B cell (primary cell): ENCODE measurements around the gene PLEK2. TPM values are rescaled to one million over a fixed set of nuclear protein-coding genes. Genes with fewer than 3 reads are reported as not detected.

Source experiments
- ATAC-seq: fragments of 200-7000 bp; cut with Tn5 transposase; one replicate; pipeline ENCODE4 v1.10.0; 2021; ENCODE audit warnings: low read depth, mild to moderate bottlenecking, moderate number of reproducible peaks, moderate library complexity
- CTCF ChIA-PET: fragments of 350-600 bp; sonication (Branson Sonifier 250); formaldehyde crosslinking; loops from one replicate; lab custom pipeline; 2021; ENCODE audit warnings: antibody characterized with exemption, inconsistent platforms; lab: Charles Lee
- POLR2A ChIA-PET: fragments of 350-600 bp; sonication (Branson Sonifier 250); formaldehyde crosslinking; loops from one replicate; lab custom pipeline; 2021; ENCODE audit warnings: antibody characterized with exemption; lab: Charles Lee
- DNase-seq: peaks from one replicate; pipeline ENCODE4 v3.0.0; 2013
- H2AFZ ChIP-seq: 2 replicates; pipeline ENCODE4 v1.6.1; 2012; ENCODE audit warnings: mild to moderate bottlenecking, low read depth, low read length; ENCODE audit not compliant: insufficient read depth, poor library complexity, severe bottlenecking
- H3K27ac ChIP-seq, 2 donors: 1 replicate in 1 of 2; 2 replicates in 1 of 2; pipeline ENCODE4 v1.5.1; 2012 to 2013; ENCODE audit warnings: low read length in 2 of 2, mild to moderate bottlenecking in 2 of 2, moderate library complexity in 1 of 2
- H3K27me3 ChIP-seq, 4 experiments: fragments of 200-600 bp in 1 of 4; sonication (generic) in 1 of 4; replicated peaks in 1 of 4; 1 replicate in 2 of 4; 2 replicates in 2 of 4; pipeline versions ENCODE4 v1.6.1 to v1.7.0; 2013 to 2016; ENCODE audit warnings: low read length in 3 of 4, mild to moderate bottlenecking in 2 of 4, mixed read lengths in 1 of 4, moderate library complexity in 1 of 4; ENCODE audit not compliant: insufficient read depth in 4 of 4, control insufficient read depth in 3 of 4; ENCODE audit errors: control extremely low read depth in 1 of 4
- H3K36me3 ChIP-seq, 2 experiments: replicated peaks in 1 of 2; 1 replicate in 1 of 2; 2 replicates in 1 of 2; pipeline versions ENCODE4 v1.6.1 to v1.7.1; 2013; ENCODE audit warnings: low read length in 1 of 2; ENCODE audit not compliant: insufficient read depth in 2 of 2, control insufficient read depth in 1 of 2; ENCODE audit errors: control extremely low read depth in 1 of 2, extremely low read depth in 1 of 2
- H3K4me1 ChIP-seq, 2 donors: fragments of 200-600 bp in 1 of 2; sonication (generic) in 1 of 2; 1 replicate in 1 of 2; 2 replicates in 1 of 2; pipeline versions ENCODE4 v1.5.1 to v1.6.1; 2013 to 2017; ENCODE audit warnings: low read length in 2 of 2; ENCODE audit not compliant: control insufficient read depth in 2 of 2, insufficient read depth in 2 of 2
- H3K4me2 ChIP-seq: replicated peaks from 2 replicates; pipeline ENCODE3; 2012; ENCODE audit warnings: mild to moderate bottlenecking, low read depth, low read length; ENCODE audit not compliant: poor library complexity, severe bottlenecking
- H3K4me3 ChIP-seq, 5 experiments: fragments of 200-600 bp in 1 of 5; sonication (generic) in 1 of 5; 1 replicate in 3 of 5; 2 replicates in 2 of 5; pipeline versions ENCODE4 v1.5.1 to v1.7.0; 2011 to 2016; ENCODE audit warnings: low read length in 4 of 5, mild to moderate bottlenecking in 4 of 5, low read depth in 2 of 5, control low read depth in 1 of 5, moderate library complexity in 1 of 5; ENCODE audit not compliant: insufficient read depth in 1 of 5; ENCODE audit errors: control extremely low read depth in 1 of 5, extremely low read depth in 1 of 5
- H3K79me2 ChIP-seq: fragments of 200-600 bp; sonication (generic); one replicate; pipeline ENCODE4 v1.6.0; 2016; ENCODE audit warnings: low read length; ENCODE audit not compliant: control insufficient read depth, insufficient read depth
- H3K9ac ChIP-seq: fragments of 200-600 bp; sonication (generic); 2 replicates; pipeline ENCODE4 v1.6.1; 2017; ENCODE audit warnings: mild to moderate bottlenecking, low read length, moderate library complexity
- H3K9me3 ChIP-seq, 3 donors: one replicate each; pipeline versions ENCODE4 v1.6.1 to v1.7.1; 2013; ENCODE audit warnings: low read length in 2 of 3; ENCODE audit not compliant: control insufficient read depth in 2 of 3, insufficient read depth in 1 of 3; ENCODE audit errors: control extremely low read depth in 1 of 3
- H4K20me1 ChIP-seq: 2 replicates; pipeline ENCODE4 v1.6.0; 2012; ENCODE audit warnings: mild to moderate bottlenecking, low read length; ENCODE audit not compliant: insufficient read depth, control insufficient read depth, poor library complexity, severe bottlenecking
- H3K27ac Mint-ChIP-seq: one replicate; pipeline ENCODE4 v1.8.0; 2021; ENCODE audit warnings: mixed read lengths
- H3K27me3 Mint-ChIP-seq: one replicate; pipeline ENCODE4 v1.8.0; 2021; ENCODE audit warnings: mixed read lengths
- H3K4me1 Mint-ChIP-seq: one replicate; pipeline ENCODE4 v1.8.0; 2021; ENCODE audit warnings: mixed read lengths
- H3K4me3 Mint-ChIP-seq: one replicate; pipeline ENCODE4 v1.8.0; 2021; ENCODE audit warnings: mixed read lengths
- H3K9me3 Mint-ChIP-seq: one replicate; pipeline ENCODE4 v1.8.0; 2022; ENCODE audit warnings: mixed read lengths; ENCODE audit not compliant: insufficient read depth
- CTCF ChIP-seq: fragments of 200-600 bp; IDR thresholded peaks from one replicate; pipeline ENCODE4 v1.8.0; 2022; ENCODE audit warnings: antibody characterized with exemption, mild to moderate bottlenecking
- EZH2 ChIP-seq: IDR thresholded peaks from 2 replicates; pipeline ENCODE4 v1.6.1; 2012; ENCODE audit warnings: borderline replicate concordance, low read depth, mild to moderate bottlenecking, moderate library complexity, low read length; ENCODE audit not compliant: insufficient read depth, poor library complexity, severe bottlenecking
- WGBS: methylation state at CpG from one replicate; pipeline ENCODE4 v1.1.5; 2013; ENCODE audit warnings: missing lambda C conversion rate; ENCODE audit not compliant: insufficient coverage; 5-methylcytosine and 5-hydroxymethylcytosine counted together
- intact Hi-C: fragments of 100-400 bp; cut with micrococcal nuclease; formaldehyde crosslinking; loops from one replicate; pipeline ENCODE4 v1.10.0; 2022
- polyA plus RNA-seq: library from polyadenylated mRNA; depleted of rRNA; stranded (reverse); fragments of >200 nt; gene quantifications from 2 replicates; pipeline ENCODE4 v1.2.3, GENCODE V29; 2012
- total RNA-seq, 2 donors: library from RNA; stranded (reverse); fragments of 120-200 nt in 1 of 2; gene quantifications; 1 replicate in 1 of 2; 2 replicates in 1 of 2; pipeline versions ENCODE4 v1.2.3 to v1.2.4, GENCODE V29; 2013 to 2022

Gene PLEK2
- total and polyA plus RNA-seq, 2 donors (not counting 1 experiment from before 2014, with no cell fraction given): not detected

- H3K27me3 Mint-ChIP-seq: no peaks in the 10 kb centered on the region
- ChIA-PET CTCF (no interaction called here), POLR2A (no interaction called here)
- WGBS: 100% methylated on average over 1 of the region's 2 CpGs
- Histone ChIP-seq H3K27ac (no peak overlapping the region), H2AFZ (no peak overlapping the region), H3K36me3 (peaks cover 4 to 83% of the 10 kb centered on the region in 2 experiments), H4K20me1 (peaks cover 8% of the 10 kb centered on the region), H3K79me2 (peaks cover 5% of the 10 kb centered on the region), H3K4me1 (no peaks in the 10 kb centered on the region), H3K9ac (no peak overlapping the region), H3K9me3 (no peaks in the 10 kb centered on the region), H3K27me3 (no peaks in the 10 kb centered on the region), H3K4me3 (no peak overlapping the region), H3K4me2 (no peak overlapping the region)
- H3K27ac Mint-ChIP-seq: no peak overlapping the region
- H3K4me3 Mint-ChIP-seq: no peak overlapping the region
- no peak for ATAC-seq
- no peaks in the 10 kb centered on the region for H3K9me3 Mint-ChIP-seq
- intact Hi-C loops: no loop called here
- peaks cover 7% of the 10 kb centered on the region for H3K4me1 Mint-ChIP-seq
- no peak for DNase-seq
- TF ChIP-seq CTCF (no peak), EZH2 (no peak)
Measured at GRCh38 chr14:67373347-67373746, 38.6 kb downstream of the PLEK2 start.

GRCh38 chr14:67372833-67373232, 39.1 kb downstream of the PLEK2 start:
- H3K79me2 ChIP-seq: peaks cover 9% of the 10 kb centered on the region
- ATAC-seq (no peak), DNase-seq (no peak)
- H3K27me3 ChIP-seq: no peaks in the 10 kb centered on the region
- H3K9me3 ChIP-seq: no peaks in the 10 kb centered on the region
- peaks cover 9% of the 10 kb centered on the region for H3K4me1 Mint-ChIP-seq
- H3K27ac ChIP-seq: no peak overlapping the region
- H3K4me2 ChIP-seq: no peak overlapping the region
- no peak overlapping the region for H3K4me3 ChIP-seq
- intact Hi-C loops: no loop called here
- H3K4me3 Mint-ChIP-seq: no peak overlapping the region
- peaks cover 13% of the 10 kb centered on the region for H4K20me1 ChIP-seq
- H3K27ac Mint-ChIP-seq: no peak overlapping the region
- H3K4me1 ChIP-seq: no peaks in the 10 kb centered on the region
- TF ChIP-seq EZH2 (no peak), CTCF (no peak)
- no peaks in the 10 kb centered on the region for H3K27me3 Mint-ChIP-seq
- ChIA-PET CTCF (no interaction called here), POLR2A (no interaction called here)
- H3K36me3 ChIP-seq: peaks cover 4 to 83% of the 10 kb centered on the region in 2 experiments
- no peaks in the 10 kb centered on the region for H3K9me3 Mint-ChIP-seq
- WGBS: no CpG with 5 or more reads among the region's 1 CpG
- no peak overlapping the region for H3K9ac ChIP-seq
- no peak overlapping the region for H2AFZ ChIP-seq
